Inflammatory macrophage (primary cell): ENCODE measurements around the gene PPP1R12B.
"Not testable (repeated sequence)": the region's sequence is repeated elsewhere in the genome, so short reads cannot be mapped to it uniquely, and the experiment has no call there.

Experiments used
- DNase-seq, 2 donors: peaks; one replicate each; pipeline ENCODE4 v3.0.0-alpha.2; 2020 to 2022

Gene PPP1R12B

DNA sequence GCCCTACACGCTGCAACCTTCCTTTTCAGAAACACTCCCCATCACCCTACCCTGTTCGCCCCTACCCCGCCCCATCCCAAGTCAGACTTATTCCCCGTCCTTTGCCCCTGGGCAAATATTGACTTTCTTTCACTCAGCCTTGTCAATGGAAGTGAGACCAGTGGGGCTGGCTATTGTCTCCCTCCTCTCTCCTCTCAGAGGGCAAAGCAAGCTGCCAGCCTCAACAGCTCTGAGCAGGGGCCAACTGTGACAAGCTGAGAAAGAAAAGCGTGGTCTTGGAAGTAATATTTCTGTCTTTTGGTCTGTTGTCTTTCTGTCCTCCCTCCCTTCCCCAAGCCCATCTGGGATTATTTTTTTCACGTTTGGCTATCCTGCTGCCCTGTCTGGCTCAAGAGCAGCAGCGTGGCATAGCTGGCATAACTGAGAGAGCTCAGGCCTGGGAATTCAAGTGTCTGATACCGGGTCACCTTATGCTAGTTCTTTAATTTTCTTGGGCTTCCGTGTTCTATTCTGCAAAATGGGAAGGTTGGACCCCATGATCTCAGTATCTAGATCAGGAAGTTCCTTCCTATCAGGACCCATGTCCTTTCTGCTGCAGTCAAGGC lies 290.3 kb downstream of the PPP1R12B start:
- DNase-seq, result not testable (repeated sequence)

- no peak for DNase-seq
Measured at GRCh38 chr1:202639500-202639899, 291.0 kb downstream of the PPP1R12B start.

DNA sequence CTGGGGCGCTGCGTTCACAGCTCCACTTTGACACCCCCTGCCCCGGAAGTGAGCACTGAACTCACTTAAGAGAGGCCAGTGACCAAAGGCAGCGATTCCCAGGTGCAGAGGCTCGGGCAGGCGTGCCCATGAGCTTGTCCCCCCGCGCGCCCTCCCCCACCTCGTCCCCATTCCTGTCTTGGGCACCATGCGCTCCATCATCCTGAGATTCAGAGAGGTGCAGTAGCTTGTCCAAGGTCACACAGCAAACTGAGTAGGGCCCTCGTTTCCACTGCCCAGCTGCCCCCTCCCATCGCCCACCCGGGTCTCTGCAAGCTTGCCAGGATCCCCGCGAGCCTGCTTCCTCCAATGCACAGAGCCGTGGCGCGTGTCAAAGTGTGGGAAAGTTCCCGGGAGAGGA lies 293.7 kb downstream of the PPP1R12B start:
- DNase-seq, result no peak
